Fibroblast of lung (primary cell): ENCODE measurements around the gene PIP4K2A.

ENCODE experiments used
- EZH2 ChIP-seq: IDR thresholded peaks from 2 replicates; pipeline ENCODE4 v1.5.1; 2012; ENCODE audit warnings: low read length, control low read depth, mild to moderate bottlenecking; ENCODE audit errors: missing control alignments
- TF ChIP-seq, protein P1 (sequence below), 2 donors: IDR thresholded peaks in 1 of 2; conservative IDR thresholded peaks in 1 of 2; 1 replicate in 1 of 2; 2 replicates in 1 of 2; pipeline ENCODE4 v1.5.1; 2011 to 2012; ENCODE audit warnings: low read length in 2 of 2, control low read depth in 1 of 2, inconsistent platforms in 1 of 2, low read depth in 1 of 2, mild to moderate bottlenecking in 1 of 2

DNA sequence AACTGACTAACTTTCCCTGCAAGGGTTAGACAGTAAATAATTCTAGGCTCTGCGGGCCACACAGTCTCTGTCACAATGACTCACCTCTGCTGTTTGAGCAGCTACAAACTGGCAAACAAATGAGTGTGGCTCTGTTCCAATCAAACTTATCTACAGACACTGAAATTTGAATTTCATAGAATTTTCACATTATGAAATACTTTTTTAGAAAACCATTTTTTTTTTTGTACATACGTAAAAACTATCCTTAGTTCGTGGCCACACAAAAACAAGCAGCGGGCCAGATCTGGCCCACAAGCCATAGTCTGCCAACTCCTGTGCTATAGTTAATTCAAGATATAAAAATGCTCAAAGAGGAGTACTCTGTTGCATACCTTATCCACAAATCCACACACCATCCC lies 32.6 kb downstream of the PIP4K2A start:
- TF ChIP-seq EZH2, result no peak
- TF ChIP-seq, protein P1, sequence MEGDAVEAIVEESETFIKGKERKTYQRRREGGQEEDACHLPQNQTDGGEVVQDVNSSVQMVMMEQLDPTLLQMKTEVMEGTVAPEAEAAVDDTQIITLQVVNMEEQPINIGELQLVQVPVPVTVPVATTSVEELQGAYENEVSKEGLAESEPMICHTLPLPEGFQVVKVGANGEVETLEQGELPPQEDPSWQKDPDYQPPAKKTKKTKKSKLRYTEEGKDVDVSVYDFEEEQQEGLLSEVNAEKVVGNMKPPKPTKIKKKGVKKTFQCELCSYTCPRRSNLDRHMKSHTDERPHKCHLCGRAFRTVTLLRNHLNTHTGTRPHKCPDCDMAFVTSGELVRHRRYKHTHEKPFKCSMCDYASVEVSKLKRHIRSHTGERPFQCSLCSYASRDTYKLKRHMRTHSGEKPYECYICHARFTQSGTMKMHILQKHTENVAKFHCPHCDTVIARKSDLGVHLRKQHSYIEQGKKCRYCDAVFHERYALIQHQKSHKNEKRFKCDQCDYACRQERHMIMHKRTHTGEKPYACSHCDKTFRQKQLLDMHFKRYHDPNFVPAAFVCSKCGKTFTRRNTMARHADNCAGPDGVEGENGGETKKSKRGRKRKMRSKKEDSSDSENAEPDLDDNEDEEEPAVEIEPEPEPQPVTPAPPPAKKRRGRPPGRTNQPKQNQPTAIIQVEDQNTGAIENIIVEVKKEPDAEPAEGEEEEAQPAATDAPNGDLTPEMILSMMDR (conservative IDR thresholded peaks at IDR 0.05 in 1 of 2, IDR thresholded peaks at IDR 0.05 in 1 of 2; ENCODE audit: low read depth in 1 of 2, low read length in 2 of 2), result no peak
